CD4-positive, alpha-beta T cell treated with Interleukin-10 for 1 hour (primary cell): ENCODE data around the gene FAM222B.
"Not testable (repeated sequence)": the region's sequence is repeated elsewhere in the genome, so short reads cannot be mapped to it uniquely, and the experiment has no call there.

Source experiments
- DNase-seq: peaks from one replicate; pipeline ENCODE4 v3.0.0-alpha.2; 2020

Gene FAM222B

GRCh38 chr17:28725660-28726225 is 116.8 kb downstream of the FAM222B start:
- no peak for DNase-seq

GRCh38 chr17:28725166-28725659 is 117.4 kb downstream of the FAM222B start:
- DNase-seq = no peak

GRCh38 chr17:28724500-28725165 is 118.0 kb downstream of the FAM222B start:
- no peak for DNase-seq

DNA sequence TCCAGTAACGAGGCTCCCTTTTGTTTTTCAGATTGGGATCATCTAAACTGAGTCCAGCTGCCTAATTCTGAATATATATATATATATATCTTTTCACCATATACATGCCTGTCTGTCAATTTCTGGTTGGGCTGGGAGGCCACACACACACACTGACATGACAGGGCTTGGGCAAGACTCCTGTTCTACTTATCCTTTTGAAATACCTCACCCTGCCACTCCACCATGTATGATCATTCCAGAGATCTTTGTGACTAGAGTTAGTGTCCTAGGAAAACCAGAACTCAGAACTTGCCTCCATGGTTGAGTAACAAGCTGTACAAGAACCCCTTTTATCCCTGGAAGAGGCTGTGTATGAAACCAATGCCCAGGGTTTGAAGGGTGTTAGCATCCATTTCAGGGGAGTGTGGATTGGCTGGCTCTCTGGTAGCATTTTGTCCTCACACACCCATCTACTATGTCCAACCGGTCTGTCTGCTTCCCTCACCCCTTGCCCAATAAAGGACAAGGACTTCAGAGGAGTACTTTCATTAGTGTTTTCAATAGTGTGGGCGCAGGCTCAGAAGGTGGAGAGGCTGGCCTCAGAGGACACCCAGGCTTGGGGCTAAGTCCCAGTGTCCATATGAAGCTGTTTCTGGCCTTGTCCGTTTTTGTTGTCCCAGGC is 118.6 kb downstream of the FAM222B start:
- not testable (repeated sequence) for DNase-seq

- no peak for DNase-seq
These were observed 119.3 kb downstream of the FAM222B start for GRCh38 chr17:28723159-28723835.

DNA sequence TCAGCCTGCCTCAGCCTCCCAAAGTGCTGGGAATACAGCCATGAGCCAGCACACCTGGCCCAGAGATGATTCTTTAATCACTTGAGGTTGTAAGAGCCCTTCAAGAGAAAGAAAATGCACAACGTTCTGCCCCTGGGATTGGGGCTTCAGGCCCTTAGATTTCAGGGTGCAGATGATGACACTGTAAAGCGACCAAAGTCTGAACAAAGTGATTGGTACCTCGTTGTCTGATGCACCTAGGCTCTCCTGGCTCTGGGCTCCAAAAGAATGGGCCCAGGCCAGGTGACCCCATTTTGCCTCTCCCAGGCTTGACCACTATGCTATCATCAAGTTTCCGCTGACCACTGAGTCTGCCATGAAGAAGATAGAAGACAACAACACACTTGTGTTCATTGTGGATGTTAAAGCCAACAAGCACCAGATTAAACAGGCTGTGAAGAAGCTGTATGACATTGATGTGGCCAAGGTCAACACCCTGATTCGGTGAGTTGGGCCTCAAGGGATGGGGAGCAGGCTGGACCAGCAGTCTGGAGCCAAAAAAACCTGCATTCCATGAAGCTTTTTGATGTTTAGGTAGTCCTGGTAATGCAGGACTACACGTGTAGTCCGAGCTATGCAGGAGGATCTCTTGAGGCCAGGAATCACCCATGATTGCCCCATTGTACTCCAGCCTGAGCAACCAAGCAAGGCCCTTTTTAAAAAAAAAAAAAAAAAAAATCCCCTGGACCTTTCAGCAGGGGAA is 120.0 kb downstream of the FAM222B start:
- DNase-seq = no peak

- not testable (repeated sequence) for DNase-seq
These were observed 121.6 kb downstream of the FAM222B start for GRCh38 chr17:28720997-28721329.

- DNase-seq = peak; percentile 46
These were observed 122.2 kb downstream of the FAM222B start for GRCh38 chr17:28720247-28720996.

DNA sequence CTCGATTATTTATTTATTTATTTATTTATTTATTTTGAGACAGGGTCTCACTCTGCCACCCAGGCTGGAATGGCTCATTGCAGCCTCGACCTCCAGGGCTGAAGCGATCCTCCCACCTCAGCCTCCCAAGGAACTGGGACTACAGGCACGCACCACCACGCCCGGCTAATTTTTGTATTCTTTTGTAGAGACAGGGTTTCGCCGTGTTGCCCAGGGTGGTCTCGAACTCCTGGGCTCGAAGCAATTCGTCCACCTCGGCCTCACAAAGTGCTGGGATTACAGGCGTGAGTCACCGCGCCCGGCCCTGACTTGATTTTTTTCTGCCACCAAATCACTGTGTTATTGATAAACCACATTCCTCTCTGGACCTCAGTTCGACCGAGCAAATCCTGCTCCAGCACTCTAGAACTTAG is 123.6 kb downstream of the FAM222B start:
- no peak for DNase-seq

DNA sequence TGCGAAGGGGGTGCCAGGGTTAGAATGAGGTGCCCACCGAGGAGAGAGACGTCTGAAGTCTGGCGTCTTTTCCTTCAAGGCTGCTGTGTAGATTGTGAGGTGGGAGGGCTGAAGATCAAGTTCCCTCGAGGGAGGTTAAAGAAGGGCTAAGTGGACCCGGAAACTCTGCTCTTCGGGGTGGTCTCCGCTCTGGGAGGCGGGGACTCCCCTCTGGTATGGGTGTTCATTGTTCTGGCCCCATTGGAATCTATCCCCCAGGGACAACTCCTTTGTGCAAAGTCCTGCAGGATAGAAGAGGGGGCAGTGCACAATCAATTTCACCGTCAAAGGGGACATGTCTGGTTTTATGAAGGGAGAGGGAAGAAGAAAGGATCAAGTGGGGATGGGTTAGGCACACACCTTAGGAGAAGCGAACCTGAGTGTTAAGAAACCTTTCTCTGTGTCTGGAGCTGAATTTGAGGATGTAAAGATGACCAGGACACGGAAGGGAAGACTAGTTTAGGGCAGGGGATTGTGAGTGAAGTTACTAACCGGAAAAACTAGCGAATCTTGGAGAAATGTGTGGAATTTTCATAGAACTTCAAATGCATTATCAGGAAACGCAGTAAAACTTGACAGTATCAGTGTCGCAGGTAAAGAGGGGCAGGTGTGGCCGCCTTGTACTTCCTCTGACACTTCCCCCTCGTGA is 124.1 kb downstream of the FAM222B start:
- no peak for DNase-seq

GRCh38 chr17:28717578-28718332 is 124.8 kb downstream of the FAM222B start, which contains the start of gene RAB34:
TSS of gene RAB34 (minus strand) at chr17:28717868. CDS start at chr17:28717266, 602 bp downstream.
- DNase-seq = no peak

DNA sequence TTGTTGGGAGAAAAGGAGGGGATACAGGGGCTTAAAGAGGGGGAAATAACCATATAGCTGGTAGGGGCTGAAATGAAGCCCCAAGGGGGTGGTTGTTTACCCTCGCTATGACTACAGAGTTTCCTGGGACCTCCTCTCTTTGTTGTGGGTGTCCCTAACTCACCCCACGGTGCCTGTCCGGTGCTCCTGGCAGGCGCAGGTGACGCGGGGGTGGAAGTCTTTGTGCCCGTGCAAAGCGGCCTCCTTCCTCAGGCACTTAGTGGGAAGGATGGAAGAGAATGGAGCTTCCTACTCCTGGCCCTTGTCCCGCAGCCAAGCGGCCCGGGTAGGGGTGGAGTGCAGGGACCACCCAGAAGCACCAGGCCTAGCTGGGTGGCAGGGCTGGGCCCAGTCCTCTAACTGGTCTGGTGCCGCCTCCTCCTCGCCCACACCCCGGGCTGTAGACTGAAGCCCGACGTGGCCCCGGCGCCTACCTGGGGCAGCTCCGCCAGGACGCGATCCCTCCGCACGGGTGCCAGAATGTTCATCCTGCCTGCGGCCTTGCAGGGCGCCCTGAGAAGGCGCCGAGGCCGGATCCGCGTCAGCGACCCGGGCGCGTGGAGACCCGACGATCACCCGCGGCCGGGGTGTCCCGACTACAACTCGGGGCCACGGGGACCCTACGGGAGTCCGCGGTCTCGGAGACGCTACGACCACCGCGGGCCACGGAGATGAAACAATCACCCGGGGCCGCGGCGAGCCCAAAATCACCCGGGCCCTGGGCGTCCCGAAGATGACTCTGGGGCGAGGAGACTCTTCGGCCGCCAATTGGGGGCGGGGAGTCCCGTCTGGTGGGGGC is 125.6 kb downstream of the FAM222B start:
- DNase-seq = no peak

DNA sequence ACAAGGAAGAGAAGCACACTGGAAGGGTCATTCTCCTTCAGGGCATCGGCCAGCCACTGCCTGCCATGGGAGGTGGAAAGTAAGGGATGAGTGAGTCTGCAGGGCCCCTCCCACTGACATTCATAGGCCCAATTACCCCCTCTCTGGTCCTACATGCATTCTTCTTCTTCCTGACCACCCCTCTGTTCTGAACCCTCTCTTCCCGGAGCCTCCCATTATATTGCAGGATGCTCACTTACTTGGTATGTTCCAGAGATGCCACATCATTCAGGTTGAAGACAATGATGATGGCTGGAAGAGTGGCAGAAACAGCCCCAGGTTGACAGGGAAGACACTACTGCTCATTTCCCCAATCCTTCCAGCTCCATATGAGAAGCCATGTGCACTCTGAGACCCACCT is 127.4 kb downstream of the FAM222B start:
- DNase-seq = no peak

- DNase-seq = no peak
These were observed 128.3 kb downstream of the FAM222B start for GRCh38 chr17:28714281-28714680.

DNA sequence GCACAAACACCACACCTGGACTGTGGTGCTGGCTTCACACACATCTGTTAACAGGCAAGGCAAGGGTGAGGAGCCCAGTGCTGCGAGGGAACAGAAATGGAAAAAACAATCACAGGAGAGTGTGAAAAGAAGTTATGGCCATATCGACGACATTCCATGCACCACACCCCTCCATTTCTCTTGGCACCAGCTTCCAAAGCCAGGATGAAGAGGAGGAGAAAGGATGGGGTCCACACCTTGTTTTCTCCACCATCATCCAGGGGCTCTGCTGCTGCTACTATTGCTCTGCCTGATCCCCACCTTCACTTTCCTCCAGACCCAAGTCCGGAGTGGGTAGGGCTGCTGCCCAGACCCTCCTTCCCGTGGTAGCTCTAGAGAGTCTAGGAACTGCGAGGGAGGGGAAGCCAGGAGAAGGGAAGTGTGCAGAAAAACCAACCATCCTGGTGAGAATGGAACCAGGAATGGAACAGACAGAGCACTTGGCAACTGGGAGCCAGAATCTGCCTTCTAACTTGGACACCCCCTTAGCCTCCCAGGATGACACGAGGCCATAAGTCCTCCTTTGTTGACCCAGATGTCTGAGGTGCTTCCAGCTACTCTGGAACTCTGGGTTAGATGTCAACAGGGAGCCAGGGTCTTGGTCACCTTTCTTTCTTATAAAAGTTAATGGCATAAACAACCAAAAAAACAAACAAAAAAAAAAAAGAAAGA is 129.7 kb downstream of the FAM222B start:
- no peak for DNase-seq

DNA sequence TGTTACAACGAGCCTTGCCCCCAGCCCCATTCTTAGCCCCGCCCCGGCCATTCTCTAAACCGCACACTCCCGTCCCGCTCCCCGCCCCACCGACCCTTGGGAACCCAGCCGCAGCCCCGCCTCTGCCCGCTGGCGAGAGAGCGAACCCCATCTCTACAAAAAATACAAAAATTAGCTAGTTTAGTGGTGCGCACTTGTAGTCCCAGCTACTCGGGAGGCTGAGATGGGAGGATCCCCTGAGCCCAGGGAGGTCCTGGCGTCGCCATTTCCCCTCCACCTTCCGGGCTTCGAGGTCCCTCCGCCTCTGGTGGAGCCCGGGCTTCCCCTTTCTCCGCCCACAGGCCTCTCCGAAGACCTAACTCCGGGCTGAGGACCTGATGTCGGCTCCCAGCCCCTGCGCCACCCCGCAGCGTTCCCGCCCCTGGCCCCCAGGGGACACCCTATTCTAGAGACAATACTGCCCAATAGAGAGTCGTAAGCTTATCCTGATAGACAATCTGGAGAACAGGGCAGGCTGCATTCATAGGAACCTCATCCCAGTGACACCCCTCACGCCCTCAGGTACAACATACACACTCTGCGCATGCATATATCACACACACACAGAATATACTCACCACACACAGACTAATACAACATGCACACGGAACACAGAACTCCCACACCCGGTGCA is 130.4 kb downstream of the FAM222B start:
- DNase-seq = peak; percentile 79

DNA sequence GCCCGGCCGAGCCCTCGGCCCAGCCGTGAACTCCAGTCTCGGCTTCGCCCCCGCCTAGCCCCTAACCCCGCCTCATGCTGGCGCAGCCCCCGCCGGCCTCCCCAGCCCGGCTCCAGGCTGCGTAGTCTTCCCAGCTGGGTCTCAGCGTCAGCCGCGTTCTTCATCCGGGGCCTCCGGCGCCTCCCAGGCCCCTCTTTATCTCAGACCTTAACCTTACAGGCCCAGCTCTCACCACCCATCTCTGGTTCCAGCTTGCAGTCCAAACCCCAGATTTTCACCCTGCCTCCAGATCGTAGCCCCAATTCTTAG is 130.9 kb downstream of the FAM222B start, which contains the start of gene PROCA1:
TSS of gene PROCA1 (minus strand) at position 166 of the 309 bp plus-strand sequence. CDS start 228 bp downstream, outside the sequence.
- DNase-seq = peak; percentile 46
